ENCODE data around the gene DUS2. TPM values are rescaled to one million over a fixed set of nuclear protein-coding genes. Genes with fewer than 3 reads are reported as not detected.
A peak's percentile ranks its signal among the peaks of the same experiment; 100 is the strongest.

The DUS2 gene
- total RNA-seq, 2 donors from 2014 or later, result 21.2 to 35.5 TPM

DNA sequence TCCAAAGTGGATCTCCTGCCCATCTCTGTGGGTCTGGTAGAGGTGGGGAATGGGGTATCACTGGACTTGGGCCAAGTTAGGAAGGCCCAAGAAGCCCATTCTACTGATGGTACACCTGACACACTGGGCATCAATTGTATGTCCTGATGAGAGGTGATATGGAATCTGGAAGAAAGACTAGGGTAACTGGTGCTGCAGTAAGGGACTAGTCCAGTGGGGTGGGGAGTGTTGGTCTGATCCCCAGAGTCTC, 56.2 kb downstream of the DUS2 start:
- ATAC-seq, result no peak

DNA sequence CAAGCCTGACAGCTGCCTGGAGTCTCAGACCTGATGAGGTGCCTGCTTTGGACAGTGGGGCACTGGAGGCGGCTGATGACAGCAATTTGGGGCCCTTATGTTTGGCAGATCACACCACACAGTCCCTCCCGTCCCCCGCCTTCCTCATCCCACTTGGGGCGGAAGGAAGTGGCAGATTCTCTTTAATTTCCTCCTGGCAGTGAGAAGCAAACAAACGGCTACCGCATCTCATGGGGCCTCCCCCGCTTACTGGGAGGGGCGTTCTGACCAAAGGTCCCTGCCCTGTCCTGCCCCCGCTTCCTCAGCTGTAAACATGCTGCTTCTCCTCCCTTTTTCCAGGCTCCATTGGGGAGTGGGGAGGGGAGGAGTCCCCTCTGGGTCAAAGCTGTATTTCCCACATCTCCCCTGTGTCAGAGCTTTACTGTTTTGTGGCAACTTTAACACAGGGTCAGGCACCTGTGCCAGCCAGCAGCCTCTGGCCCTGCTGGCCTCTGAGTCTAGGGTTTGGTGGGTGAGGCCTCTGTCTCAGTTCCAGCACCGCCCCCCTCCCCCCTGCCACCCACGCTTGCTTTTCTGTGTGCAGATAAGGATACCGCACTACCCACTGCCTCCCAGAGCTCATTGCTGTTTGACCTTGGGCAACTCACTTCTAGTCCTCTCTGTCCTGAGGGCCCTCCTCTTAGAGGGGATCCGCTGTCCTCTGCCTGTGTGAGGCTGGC, 56.7 kb downstream of the DUS2 start:
- Mint-ChIP-seq H3K9me3 (no peaks in the 10 kb centered on the region), H3K36me3 (peaks cover 23 to 24% of the 10 kb centered on the region in 2 donors), H3K27ac (peak overlapping the region; percentile 81 to 97)
- DNase-seq (ENCODE audit: low spot score in 2 of 2) (peak in 1 of 2 donors; percentile 86), ATAC-seq (peak; percentile 29 to 42)

More for the DNA sequence above, 56.2 kb downstream of the DUS2 start:
- Mint-ChIP-seq H3K9me3 (no peaks in the 10 kb centered on the region), H3K27ac (peak overlapping the region; percentile 81 to 97), H3K36me3 (peaks cover 27 to 29% of the 10 kb centered on the region in 2 donors)
- no peak for DNase-seq (ENCODE audit: low spot score in 2 of 2)

DNA sequence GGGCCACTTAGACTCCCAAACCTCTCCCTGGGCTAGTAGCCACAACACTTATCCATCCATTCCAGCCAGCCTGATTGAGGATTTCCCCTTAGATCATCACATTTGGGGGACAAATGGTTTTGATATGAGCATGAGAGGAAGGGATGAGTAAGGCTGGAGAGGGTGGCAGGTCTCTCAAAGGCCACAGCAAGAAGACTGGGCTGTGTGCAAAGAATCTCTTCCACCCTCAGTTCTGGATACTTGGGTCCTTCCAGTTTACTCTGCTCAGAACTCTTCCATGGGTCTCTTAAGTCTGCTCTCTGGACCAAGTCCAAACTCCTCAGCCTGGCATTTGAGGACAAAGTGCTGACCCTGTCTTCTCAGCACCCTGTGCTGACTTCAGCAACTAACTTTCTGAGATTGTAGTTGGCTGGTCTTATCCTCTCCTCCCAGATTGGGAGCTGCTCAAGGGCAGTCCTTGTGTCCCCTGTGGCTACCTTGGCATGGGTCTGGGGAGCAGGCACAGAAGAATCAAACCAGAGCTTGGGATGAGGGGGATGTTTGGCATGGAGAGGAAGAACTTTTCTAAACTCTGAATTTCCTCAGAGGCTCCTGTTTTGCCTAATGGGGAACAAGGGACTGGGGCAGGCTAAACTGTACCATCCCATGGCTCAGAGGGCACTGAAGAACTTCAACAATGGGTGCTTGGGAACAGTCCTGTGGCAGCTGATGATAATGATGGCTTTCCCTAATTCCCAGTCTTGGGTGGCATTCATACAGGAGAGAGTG, 59.0 kb downstream of the DUS2 start:
- H3K27ac Mint-ChIP-seq, result peak overlapping the region; percentile 83 to 87
- peaks cover 15 to 17% of the 10 kb centered on the region in 2 donors for H3K36me3 Mint-ChIP-seq
- ATAC-seq (peak; percentile 25 to 41), DNase-seq (ENCODE audit: low spot score in 2 of 2) (peak in 1 of 2 donors; percentile 66)
- H3K9me3 Mint-ChIP-seq, result no peaks in the 10 kb centered on the region

DNA sequence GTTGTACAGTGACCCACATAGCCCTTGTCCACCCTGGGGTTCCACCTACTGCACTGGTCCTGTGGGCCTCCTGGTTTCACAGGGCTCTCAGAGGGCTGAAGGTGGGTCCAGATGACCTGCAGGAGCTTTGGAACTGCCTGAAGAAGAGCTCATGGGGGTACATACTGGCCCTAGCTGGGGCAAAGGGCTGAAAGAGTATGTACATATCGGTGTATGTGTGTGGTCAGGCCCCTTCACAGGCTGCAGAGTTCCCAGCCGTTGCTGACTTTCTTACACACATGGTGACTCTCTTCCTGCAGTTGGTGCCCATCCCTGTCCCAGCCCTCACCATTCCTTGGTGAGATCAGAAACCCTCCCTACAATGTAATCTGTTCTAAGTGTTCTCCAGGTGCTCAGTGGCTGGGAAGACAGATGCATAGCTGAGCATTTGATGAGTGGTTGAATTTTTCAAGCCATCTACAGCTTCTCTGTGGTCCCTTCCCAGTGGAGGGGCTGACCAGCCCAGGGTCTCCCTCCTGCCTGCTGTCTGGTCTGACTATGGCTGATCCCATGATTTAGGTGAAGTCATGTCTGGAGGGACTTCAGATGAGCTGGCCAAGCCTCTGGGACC, 59.6 kb downstream of the DUS2 start:
- H3K27ac Mint-ChIP-seq, result peak overlapping the region in 1 of 2 donors; percentile 83
- H3K36me3 Mint-ChIP-seq, result peaks cover 15 to 17% of the 10 kb centered on the region in 2 donors
- DNase-seq (ENCODE audit: low spot score in 2 of 2), result no peak
- H3K9me3 Mint-ChIP-seq, result no peaks in the 10 kb centered on the region
- ATAC-seq, result no peak

DNA sequence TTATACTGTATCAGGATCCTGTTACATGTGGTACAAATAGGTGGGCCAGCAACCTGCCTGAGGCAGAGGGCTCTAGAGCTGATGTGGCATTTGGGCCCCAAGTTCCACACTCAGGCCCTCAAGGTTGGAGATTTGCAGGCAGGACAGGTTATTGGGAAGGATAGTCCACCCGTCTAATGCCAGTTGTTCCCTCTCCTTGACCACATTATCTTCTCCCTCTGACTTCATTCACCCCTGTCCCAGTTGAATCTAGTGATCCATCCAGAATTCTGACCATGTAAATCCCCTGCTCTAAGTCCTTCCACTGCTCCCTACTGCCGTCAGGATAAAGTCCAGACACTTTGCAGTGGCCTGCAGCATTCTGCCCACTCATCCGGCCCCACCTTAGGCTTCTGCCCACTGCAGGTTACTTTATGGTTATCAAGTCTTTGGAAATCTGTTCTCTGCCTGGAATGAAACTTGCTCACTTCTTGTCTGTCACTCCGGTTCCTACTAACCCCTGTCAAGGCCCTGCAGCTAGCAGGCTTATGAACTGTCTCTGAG, 60.2 kb downstream of the DUS2 start:
- Mint-ChIP-seq H3K27ac (peak overlapping the region; percentile 76 to 83), H3K9me3 (no peaks in the 10 kb centered on the region), H3K36me3 (peaks cover 15 to 17% of the 10 kb centered on the region in 2 donors)
- no peak for ATAC-seq
- no peak for DNase-seq (ENCODE audit: low spot score in 2 of 2)

DNA sequence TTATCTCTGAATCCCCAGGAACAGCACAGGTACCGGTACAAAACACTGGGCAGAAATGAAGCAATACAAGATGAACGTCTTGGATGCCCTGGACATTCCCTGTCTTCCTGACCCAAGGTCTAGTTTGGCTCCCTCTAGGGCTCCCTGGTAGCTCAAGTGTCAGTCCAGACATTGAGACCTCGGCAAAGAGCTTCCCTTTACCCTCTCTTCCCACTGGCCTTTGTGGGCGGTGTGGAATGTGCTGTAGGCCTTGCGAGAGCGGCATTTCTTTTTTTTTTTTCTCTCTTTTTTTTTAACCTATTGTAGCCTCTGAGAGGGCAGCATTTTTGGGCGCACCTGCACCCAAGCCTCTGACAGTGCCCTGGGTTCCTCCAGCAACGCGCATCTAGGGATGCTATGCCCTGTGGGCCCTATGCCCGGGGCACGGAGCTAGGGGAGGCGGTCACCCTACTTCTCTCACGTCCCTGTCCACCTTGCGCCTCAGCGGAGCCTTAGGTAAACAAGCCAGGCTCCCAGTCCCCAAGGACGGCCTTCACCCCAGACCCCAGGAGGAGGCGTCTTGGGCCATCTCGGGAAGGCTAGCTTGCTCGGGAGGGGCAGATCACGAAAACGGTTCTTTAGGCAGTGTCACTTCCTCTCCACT, 60.9 kb downstream of the DUS2 start:
- ATAC-seq, result no peak
- DNase-seq (ENCODE audit: low spot score in 2 of 2), result no peak
- H3K36me3 Mint-ChIP-seq, result peaks cover 15 to 17% of the 10 kb centered on the region in 2 donors
- no peaks in the 10 kb centered on the region for H3K9me3 Mint-ChIP-seq
- H3K27ac Mint-ChIP-seq, result peak overlapping the region; percentile 76 to 83

DNA sequence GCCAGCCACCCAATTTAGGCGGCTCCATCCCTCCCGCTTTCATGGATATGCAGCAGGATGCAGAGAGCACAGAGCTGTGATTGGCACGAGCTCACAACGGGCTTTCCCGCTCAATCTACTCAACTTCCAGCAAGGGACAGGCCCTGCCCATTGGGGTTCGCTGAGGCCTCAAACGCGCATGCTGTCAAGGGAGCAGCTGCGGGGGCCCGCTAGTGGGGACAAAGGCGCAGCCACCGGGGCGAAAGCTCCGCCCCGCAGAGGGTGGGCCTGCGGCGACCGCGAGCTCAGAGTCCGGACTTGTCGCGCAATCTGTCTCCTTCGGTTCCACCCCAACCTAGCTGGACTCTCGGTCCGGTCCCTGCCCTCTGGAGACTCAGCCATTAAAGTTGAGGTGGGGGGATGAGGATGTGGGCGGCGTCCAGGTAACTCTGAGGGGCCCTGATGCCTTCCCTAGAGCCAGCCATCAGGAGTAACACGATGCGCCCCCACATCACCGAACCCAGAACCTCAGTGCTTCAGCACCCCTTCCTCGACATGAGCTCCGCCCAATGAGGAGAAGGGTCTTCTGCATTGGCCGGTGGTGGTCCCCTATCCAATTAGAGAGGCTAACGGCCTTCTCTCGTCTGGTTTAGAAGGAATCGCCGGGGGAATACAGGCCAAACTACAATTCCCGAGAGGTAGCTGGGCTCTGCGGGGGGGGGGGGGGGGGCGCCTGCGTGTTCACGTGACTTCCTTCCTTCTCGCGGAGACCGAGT, 61.6 kb downstream of the DUS2 start:
- Mint-ChIP-seq H3K9me3 (no peaks in the 10 kb centered on the region), H3K27ac (peak overlapping the region; percentile 32 to 83), H3K36me3 (peaks cover 15 to 17% of the 10 kb centered on the region in 2 donors)
- peak; percentile 63 to 72 for ATAC-seq
- peak; percentile 86 to 94 for DNase-seq (ENCODE audit: low spot score in 2 of 2)

DNA sequence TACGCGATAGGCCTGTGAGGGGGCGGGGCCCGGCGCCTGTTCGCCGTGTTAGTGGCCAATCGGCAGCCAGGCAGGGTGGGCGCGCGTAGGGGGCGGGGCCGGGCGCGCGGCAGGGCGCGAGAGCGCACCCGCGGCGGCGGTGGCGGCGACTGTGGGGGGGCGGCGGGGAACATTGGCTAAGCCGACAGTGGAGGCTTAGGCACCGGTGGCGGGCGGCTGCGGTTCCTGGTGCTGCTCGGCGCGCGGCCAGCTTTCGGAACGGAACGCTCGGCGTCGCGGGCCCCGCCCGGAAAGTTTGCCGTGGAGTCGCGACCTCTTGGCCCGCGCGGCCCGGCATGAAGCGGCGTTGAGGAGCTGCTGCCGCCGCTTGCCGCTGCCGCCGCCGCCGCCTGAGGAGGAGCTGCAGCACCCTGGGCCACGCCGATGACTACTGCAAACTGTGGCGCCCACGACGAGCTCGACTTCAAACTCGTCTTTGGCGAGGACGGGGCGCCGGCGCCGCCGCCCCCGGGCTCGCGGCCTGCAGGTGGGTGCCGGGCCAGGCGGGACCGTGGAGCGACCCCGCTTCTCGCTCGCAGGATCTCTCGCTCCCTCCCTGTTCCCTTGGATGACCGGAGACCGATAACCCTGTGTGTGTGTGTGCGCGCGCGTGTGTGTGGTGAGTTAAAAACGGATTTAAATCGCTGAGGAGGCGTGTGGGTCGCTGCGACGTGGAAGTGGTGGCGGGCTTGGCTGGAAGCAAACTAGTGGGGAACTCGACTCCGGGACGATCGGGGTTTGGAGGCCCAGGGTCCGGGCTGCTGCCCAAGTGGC, 62.4 kb downstream of the DUS2 start, which contains the start of gene NFATC3:
TSS of gene NFATC3 (plus strand) at position 112 of the 813 bp plus-strand sequence. CDS start at position 424, 312 bp downstream.
- no peaks in the 10 kb centered on the region for H3K9me3 Mint-ChIP-seq
- DNase-seq (ENCODE audit: low spot score in 2 of 2) (peak; percentile 97), ATAC-seq (peak; percentile 60 to 77)
- peaks cover 15 to 17% of the 10 kb centered on the region in 2 donors for H3K36me3 Mint-ChIP-seq
- H3K27ac Mint-ChIP-seq, result peak within 1 kb of the TSS; percentile 83 to 97

DNA sequence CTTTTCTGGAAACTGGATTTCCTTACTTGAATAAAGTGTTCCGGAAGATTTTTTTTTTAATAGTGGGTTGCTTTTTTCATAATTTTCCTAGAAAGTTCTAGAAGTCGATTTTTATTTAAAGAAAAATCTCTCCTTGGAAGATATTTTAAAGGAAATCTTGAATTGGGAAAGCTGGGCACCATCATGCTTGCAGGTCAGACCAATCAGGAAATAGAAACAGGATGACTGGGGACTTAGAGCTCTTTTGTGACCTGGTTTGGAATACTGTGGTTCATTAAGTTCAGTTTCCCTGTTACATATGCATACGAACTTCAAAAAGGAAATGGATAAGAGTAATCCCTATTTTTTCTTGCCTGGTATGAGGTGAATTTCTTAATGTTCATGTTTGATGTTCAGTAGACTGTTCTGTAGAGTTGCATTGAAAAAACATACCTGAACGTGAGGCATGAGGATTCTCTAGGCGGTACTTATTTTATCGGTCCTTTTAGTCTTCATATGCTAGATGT, 63.3 kb downstream of the DUS2 start:
- Mint-ChIP-seq H3K27ac (peak overlapping the region; percentile 62 to 81), H3K9me3 (no peaks in the 10 kb centered on the region), H3K36me3 (peaks cover 15 to 17% of the 10 kb centered on the region in 2 donors)
- no peak for DNase-seq (ENCODE audit: low spot score in 2 of 2)
- ATAC-seq, result no peak

DNA sequence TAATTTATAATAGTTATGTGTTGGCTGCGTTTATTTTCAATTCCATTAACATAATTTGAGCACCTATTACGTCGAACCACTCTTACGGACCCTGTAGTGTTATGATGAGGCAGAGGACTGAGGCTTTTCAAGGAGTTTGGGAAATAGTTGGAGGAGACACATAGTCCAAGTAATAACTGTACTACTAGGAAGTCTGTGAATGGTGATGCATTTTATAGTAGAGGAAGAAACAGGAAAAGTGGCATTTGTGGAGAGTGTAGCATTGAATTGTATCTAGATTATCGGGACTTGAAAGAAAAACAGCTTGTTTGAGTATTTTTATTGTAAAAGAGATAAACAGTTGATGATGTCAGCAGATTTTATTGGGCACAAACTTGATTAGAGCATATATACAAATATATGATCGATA, 63.8 kb downstream of the DUS2 start:
- ATAC-seq (no peak), DNase-seq (ENCODE audit: low spot score in 2 of 2) (no peak)
- peak overlapping the region; percentile 62 to 81 for H3K27ac Mint-ChIP-seq
- no peaks in the 10 kb centered on the region for H3K9me3 Mint-ChIP-seq
- peaks cover 15 to 17% of the 10 kb centered on the region in 2 donors for H3K36me3 Mint-ChIP-seq

DNA sequence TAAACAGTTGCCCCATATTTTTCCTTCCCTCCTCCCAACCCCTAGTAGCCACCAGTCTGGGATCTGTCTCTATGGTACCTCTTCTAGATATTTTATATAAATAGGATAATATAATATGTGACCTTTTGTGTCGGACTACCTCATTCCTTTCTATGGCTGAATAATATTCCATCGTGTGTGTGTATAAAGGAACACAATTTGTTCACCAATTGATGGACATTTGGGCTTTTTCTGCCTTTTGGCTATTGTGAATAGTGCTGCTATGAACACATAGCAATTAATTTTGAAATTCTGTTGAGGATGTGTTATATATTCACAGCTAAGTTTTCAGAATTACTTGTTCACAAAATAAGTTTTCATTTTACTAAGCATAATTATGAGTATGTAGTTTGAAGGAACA, 64.6 kb downstream of the DUS2 start:
- Mint-ChIP-seq H3K36me3 (peaks cover 13 to 15% of the 10 kb centered on the region in 2 donors), H3K27ac (peak overlapping the region in 1 of 2 donors; percentile 85), H3K9me3 (no peaks in the 10 kb centered on the region)
- DNase-seq (ENCODE audit: low spot score in 2 of 2) (no peak), ATAC-seq (no peak)

DNA sequence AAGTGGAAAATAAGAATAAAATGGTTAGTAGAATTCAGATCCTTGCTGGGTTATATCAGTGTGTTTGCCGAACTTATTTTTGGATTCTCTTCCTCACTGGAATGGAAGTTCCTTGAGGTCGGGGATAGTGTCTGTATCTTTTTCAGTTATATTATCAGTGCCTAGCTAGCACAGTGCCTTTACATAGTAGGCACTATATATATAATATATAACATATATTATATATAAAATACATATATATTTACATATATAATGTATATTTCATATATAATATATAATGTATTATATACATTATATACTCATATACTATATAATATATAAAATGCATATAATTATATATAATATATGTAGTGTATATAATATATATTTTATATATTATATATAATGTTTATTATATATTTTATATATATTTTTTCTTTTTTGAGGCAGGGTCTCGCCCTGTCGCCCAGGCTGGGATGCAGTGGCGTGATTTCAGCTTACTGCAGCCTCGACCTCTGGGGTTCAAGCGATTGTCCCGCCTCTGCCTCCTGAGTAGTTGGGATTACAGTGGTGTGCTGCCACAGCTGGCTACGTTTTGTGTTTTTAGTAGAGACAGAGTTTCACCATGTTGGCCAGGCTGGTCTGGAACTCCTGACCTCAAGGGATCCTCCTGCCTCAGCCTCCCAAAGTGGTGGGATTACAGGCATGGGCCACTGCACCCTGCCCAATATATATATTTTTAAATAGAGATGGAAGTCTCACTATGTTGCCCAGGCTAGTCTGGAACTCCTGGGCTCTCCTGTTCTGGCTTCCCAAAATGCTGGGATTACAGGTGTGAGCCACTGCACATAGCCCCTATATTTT, 65.3 kb downstream of the DUS2 start:
- DNase-seq (ENCODE audit: low spot score in 2 of 2), result no peak
- H3K27ac Mint-ChIP-seq, result peak overlapping the region; percentile 6 to 25
- H3K36me3 Mint-ChIP-seq, result peaks cover 10 to 15% of the 10 kb centered on the region in 2 donors
- H3K9me3 Mint-ChIP-seq, result no peaks in the 10 kb centered on the region
- ATAC-seq, result no peak

DNA sequence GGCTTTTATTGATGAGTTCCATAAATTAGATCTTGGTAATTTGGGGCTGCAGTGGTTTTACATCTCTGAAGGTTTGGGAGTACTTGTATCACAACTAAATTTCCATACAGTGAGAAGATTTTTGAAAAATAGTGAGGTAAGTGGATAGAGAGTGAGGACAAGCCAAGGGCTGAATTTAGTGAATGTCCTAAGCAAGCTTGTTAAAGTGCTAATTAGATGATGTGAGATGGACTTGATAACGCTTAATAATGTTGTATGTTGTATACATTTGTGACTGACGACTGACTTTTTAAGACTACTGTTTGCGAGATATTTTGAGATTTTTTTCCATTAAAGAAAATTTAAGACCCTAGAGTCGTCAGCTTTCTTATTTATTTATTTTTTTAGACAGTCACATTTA, 66.0 kb downstream of the DUS2 start:
- Mint-ChIP-seq H3K9me3 (no peaks in the 10 kb centered on the region), H3K36me3 (peaks cover 10 to 14% of the 10 kb centered on the region in 2 donors), H3K27ac (peak overlapping the region; percentile 12 to 25)
- DNase-seq (ENCODE audit: low spot score in 2 of 2) (no peak), ATAC-seq (no peak)

DNA sequence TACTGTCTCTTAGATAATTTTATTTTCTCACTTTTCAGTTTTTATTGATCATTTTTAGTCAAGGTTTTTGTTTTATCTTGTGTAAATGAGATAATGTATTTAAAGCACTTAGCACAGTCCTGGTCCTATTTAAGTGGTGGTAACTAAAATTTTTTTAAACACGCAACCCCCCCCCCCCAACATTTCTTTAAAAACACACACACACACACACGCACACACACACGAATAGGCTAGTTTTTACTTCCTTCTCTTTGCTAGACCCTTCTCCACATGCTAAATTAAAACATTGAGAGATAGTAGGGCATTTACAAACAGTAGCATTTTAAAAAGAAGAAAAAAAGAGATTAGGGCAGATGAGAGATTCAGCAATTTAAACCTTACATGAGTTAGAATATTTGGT, 67.0 kb downstream of the DUS2 start:
- Mint-ChIP-seq H3K27ac (peak overlapping the region; percentile 46 to 53), H3K9me3 (no peaks in the 10 kb centered on the region), H3K36me3 (peaks cover 10 to 11% of the 10 kb centered on the region in 2 donors)
- ATAC-seq, result no peak
- DNase-seq (ENCODE audit: low spot score in 2 of 2), result no peak

Data from activated naive CD4-positive, alpha-beta T cell treated with anti-CD3 and anti-CD28 coated beads, Interleukin-2, amount 50 U/mL, for 72 hours (primary cell).